HepG2 (cell line): ENCODE data around the gene CMTM3. TPM values are rescaled to one million over a fixed set of nuclear protein-coding genes. Genes with fewer than 3 reads are reported as not detected.

ENCODE experiments used
- GZF1 ChIP-seq: sonication (generic); formaldehyde crosslinking; IDR thresholded peaks from 2 replicates; pipeline ENCODE4 v1.5.1; 2020; ENCODE audit warnings: mild to moderate bottlenecking, missing genetic modification reagents
- ISL2 ChIP-seq: sonication (generic); formaldehyde crosslinking; IDR thresholded peaks from 2 replicates; pipeline ENCODE4 v1.5.0; 2020; ENCODE audit warnings: missing genetic modification reagents
- MTF2 ChIP-seq: sonication (generic); formaldehyde crosslinking; IDR thresholded peaks from 2 replicates; pipeline ENCODE4 v1.5.0; 2020; ENCODE audit warnings: missing genetic modification reagents, borderline replicate concordance
- NCOR1 ChIP-seq: fragments of 200-600 bp; sonication (generic); IDR thresholded peaks from 2 replicates; pipeline ENCODE4 v1.7.0; 2017; ENCODE audit warnings: antibody characterized with exemption, low read length, borderline replicate concordance
- NFIC ChIP-seq: IDR thresholded peaks from 2 replicates; pipeline ENCODE4 v1.6.1; 2012; ENCODE audit warnings: mild to moderate bottlenecking, low read length, inconsistent platforms
- NFKB2 ChIP-seq: sonication (generic); formaldehyde crosslinking; IDR thresholded peaks from 2 replicates; pipeline ENCODE4 v1.4.0; 2020; ENCODE audit warnings: missing genetic modification reagents, borderline replicate concordance
- NFYB ChIP-seq: sonication (generic); formaldehyde crosslinking; IDR thresholded peaks from 2 replicates; pipeline ENCODE4 v1.4.0; 2020; ENCODE audit warnings: missing genetic modification reagents
- NR2F6 ChIP-seq, 2 experiments: IDR thresholded peaks; 2 replicates each; pipeline ENCODE4 v1.6.1; 2016; ENCODE audit warnings: antibody characterized with exemption in 1 of 2, mild to moderate bottlenecking in 1 of 2
- PHF8 ChIP-seq: sonication (generic); formaldehyde crosslinking; IDR thresholded peaks from 2 replicates; pipeline ENCODE4 v1.5.0; 2020; ENCODE audit warnings: missing genetic modification reagents
- REL ChIP-seq: sonication (generic); formaldehyde crosslinking; conservative IDR thresholded peaks from 2 replicates; pipeline ENCODE4 v1.8.0; 2022; ENCODE audit warnings: mild to moderate bottlenecking, missing genetic modification reagents, moderate library complexity
- SAP130 ChIP-seq: IDR thresholded peaks from 2 replicates; pipeline ENCODE4 v1.6.1; 2016; ENCODE audit warnings: low read depth
- SOX5 ChIP-seq: IDR thresholded peaks from 2 replicates; pipeline ENCODE4 v1.6.1; 2016; ENCODE audit warnings: borderline replicate concordance
- SOX6 ChIP-seq, 2 experiments: fragments of 450-650 bp in 1 of 2; sonication (generic) in 1 of 2; formaldehyde crosslinking in 1 of 2; IDR thresholded peaks; 2 replicates each; pipeline versions ENCODE4 v1.4.0 to v1.6.1; 2017 to 2020; ENCODE audit warnings: antibody characterized with exemption in 1 of 2, mild to moderate bottlenecking in 1 of 2, missing genetic modification reagents in 1 of 2
- SRSF4 ChIP-seq: fragments of 200-400 bp; formaldehyde crosslinking; IDR thresholded peaks from one replicate; pipeline ENCODE4 v1.6.1; 2018; ENCODE audit warnings: mild to moderate bottlenecking, low read depth, low read length, moderate library complexity; ENCODE audit not compliant: poor library complexity, severe bottlenecking
- TAF1 ChIP-seq: sonication (generic); formaldehyde crosslinking; IDR thresholded peaks from 2 replicates; pipeline ENCODE4 v1.4.0; 2020; ENCODE audit warnings: missing genetic modification reagents
- TBX2 ChIP-seq: sonication (generic); formaldehyde crosslinking; IDR thresholded peaks from 2 replicates; pipeline ENCODE4 v1.5.0; 2020; ENCODE audit warnings: missing genetic modification reagents, mild to moderate bottlenecking, borderline replicate concordance
- ZKSCAN1 ChIP-seq: fragments of 150-350 bp; IDR thresholded peaks from 2 replicates; pipeline ENCODE4 v1.6.1; 2014; ENCODE audit warnings: low read length
- ZSCAN12 ChIP-seq: sonication (generic); formaldehyde crosslinking; IDR thresholded peaks from 2 replicates; pipeline ENCODE4 v1.9.0; 2021; ENCODE audit warnings: mild to moderate bottlenecking, missing genetic modification reagents
- ZSCAN22 ChIP-seq: sonication (generic); formaldehyde crosslinking; IDR thresholded peaks from 2 replicates; pipeline ENCODE4 v1.4.0; 2020; ENCODE audit warnings: mild to moderate bottlenecking, missing genetic modification reagents
- polyA plus RNA-seq, 8 experiments: library from polyadenylated mRNA; depleted of rRNA in 3 of 8; stranded (reverse) in 7 of 8; unstranded in 1 of 8; fragments of >200 nt; fragmentation: Illumina TruSeq in 4 of 8; extraction: Trizol in 4 of 8; gene quantifications; 2 replicates each; pipeline versions ENCODE4 v1.2.1 to v1.2.3, GENCODE V29; 2011 to 2016; ENCODE audit warnings: low read depth in 4 of 8, missing spikeins in 1 of 8, mixed read lengths in 1 of 8; ENCODE audit not compliant: insufficient read depth in 1 of 8
- total RNA-seq, 5 experiments: library from RNA; depleted of rRNA; stranded (reverse); fragments of >200 nt; fragmentation: Illumina TruSeq; extraction: Trizol; gene quantifications; 2 replicates each; pipeline ENCODE4 v1.2.3, GENCODE V29; 2016; ENCODE audit warnings: low read depth in 1 of 5
- TF ChIP-seq, protein P1 (sequence below): IDR thresholded peaks from 2 replicates; pipeline ENCODE4 v1.6.1; 2016; ENCODE audit warnings: low read depth, missing genetic modification reagents, missing compliant biosample characterization
- TF ChIP-seq, protein P2 (sequence below): sonication (generic); formaldehyde crosslinking; conservative IDR thresholded peaks from 2 replicates; pipeline ENCODE4 v1.8.0; 2022; ENCODE audit warnings: low read depth, missing genetic modification reagents
- TF ChIP-seq, protein P3 (sequence below): sonication (generic); formaldehyde crosslinking; IDR thresholded peaks from 2 replicates; pipeline ENCODE4 v1.5.0; 2020; ENCODE audit warnings: missing genetic modification reagents, mild to moderate bottlenecking, borderline replicate concordance
- TF ChIP-seq, protein P4 (sequence below): sonication (generic); formaldehyde crosslinking; IDR thresholded peaks from 2 replicates; pipeline ENCODE4 v1.4.0; 2020; ENCODE audit warnings: missing genetic modification reagents, mild to moderate bottlenecking, borderline replicate concordance

The CMTM3 gene
- total and polyA plus RNA-seq, 2 of the 13 experiments (the other 11 are each of a cell fraction or from before 2014, with no cell fraction given), result 29.2 to 48.7 TPM

DNA sequence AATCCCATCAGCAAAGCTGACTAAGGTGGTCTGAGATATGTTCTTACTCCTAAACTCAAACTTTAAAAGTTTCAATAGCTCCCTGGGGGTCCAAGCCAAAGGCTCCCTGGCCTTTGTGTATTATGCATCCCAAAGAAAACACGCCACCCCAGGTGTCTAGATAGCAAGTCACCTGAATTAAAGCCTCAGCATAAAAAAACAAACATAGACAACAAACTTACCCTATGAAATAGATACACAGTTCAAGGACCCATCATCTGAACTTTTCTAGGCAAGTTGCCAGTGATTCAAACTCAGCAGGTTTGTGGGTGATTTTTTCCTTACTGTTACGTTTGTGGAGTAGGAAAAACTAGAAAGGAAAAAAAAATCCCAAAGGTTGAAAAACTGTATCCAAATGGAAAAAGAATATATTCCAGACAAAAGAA, 12.5 kb downstream of the CMTM3 start (continued):
- TF ChIP-seq, protein P1, sequence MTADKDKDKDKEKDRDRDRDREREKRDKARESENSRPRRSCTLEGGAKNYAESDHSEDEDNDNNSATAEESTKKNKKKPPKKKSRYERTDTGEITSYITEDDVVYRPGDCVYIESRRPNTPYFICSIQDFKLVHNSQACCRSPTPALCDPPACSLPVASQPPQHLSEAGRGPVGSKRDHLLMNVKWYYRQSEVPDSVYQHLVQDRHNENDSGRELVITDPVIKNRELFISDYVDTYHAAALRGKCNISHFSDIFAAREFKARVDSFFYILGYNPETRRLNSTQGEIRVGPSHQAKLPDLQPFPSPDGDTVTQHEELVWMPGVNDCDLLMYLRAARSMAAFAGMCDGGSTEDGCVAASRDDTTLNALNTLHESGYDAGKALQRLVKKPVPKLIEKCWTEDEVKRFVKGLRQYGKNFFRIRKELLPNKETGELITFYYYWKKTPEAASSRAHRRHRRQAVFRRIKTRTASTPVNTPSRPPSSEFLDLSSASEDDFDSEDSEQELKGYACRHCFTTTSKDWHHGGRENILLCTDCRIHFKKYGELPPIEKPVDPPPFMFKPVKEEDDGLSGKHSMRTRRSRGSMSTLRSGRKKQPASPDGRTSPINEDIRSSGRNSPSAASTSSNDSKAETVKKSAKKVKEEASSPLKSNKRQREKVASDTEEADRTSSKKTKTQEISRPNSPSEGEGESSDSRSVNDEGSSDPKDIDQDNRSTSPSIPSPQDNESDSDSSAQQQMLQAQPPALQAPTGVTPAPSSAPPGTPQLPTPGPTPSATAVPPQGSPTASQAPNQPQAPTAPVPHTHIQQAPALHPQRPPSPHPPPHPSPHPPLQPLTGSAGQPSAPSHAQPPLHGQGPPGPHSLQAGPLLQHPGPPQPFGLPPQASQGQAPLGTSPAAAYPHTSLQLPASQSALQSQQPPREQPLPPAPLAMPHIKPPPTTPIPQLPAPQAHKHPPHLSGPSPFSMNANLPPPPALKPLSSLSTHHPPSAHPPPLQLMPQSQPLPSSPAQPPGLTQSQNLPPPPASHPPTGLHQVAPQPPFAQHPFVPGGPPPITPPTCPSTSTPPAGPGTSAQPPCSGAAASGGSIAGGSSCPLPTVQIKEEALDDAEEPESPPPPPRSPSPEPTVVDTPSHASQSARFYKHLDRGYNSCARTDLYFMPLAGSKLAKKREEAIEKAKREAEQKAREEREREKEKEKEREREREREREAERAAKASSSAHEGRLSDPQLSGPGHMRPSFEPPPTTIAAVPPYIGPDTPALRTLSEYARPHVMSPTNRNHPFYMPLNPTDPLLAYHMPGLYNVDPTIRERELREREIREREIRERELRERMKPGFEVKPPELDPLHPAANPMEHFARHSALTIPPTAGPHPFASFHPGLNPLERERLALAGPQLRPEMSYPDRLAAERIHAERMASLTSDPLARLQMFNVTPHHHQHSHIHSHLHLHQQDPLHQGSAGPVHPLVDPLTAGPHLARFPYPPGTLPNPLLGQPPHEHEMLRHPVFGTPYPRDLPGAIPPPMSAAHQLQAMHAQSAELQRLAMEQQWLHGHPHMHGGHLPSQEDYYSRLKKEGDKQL (CRISPR knock-in tag), result no peak
- TF ChIP-seq TAF1 (CRISPR knock-in tag), result no peak
- no peak for TF ChIP-seq ZSCAN12 (CRISPR knock-in tag)
- no peak for TF ChIP-seq ZSCAN22 (CRISPR knock-in tag)
- TF ChIP-seq SAP130, result peak; percentile 29; the same call in 1 of the 2 replicates
- TF ChIP-seq, protein P2, sequence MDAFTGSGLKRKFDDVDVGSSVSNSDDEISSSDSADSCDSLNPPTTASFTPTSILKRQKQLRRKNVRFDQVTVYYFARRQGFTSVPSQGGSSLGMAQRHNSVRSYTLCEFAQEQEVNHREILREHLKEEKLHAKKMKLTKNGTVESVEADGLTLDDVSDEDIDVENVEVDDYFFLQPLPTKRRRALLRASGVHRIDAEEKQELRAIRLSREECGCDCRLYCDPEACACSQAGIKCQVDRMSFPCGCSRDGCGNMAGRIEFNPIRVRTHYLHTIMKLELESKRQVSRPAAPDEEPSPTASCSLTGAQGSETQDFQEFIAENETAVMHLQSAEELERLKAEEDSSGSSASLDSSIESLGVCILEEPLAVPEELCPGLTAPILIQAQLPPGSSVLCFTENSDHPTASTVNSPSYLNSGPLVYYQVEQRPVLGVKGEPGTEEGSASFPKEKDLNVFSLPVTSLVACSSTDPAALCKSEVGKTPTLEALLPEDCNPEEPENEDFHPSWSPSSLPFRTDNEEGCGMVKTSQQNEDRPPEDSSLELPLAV (CRISPR knock-in tag), result no peak
- peak; percentile 54; the same call in 1 of the 2 replicates for TF ChIP-seq NFIC
- TF ChIP-seq, protein P3, sequence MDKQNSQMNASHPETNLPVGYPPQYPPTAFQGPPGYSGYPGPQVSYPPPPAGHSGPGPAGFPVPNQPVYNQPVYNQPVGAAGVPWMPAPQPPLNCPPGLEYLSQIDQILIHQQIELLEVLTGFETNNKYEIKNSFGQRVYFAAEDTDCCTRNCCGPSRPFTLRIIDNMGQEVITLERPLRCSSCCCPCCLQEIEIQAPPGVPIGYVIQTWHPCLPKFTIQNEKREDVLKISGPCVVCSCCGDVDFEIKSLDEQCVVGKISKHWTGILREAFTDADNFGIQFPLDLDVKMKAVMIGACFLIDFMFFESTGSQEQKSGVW (CRISPR knock-in tag), result no peak
- 0 out of 2 replicates have a peak, but pooled peaks have one; percentile 52 for TF ChIP-seq NCOR1
- no peak for TF ChIP-seq NR2F6 (IDR thresholded peaks at IDR 0.05)
- TF ChIP-seq NR2F6 (CRISPR knock-in tag; IDR thresholded peaks at IDR 0.05), result 0 out of 2 replicates have a peak, but pooled peaks have one; percentile 11
- TF ChIP-seq, protein P4, sequence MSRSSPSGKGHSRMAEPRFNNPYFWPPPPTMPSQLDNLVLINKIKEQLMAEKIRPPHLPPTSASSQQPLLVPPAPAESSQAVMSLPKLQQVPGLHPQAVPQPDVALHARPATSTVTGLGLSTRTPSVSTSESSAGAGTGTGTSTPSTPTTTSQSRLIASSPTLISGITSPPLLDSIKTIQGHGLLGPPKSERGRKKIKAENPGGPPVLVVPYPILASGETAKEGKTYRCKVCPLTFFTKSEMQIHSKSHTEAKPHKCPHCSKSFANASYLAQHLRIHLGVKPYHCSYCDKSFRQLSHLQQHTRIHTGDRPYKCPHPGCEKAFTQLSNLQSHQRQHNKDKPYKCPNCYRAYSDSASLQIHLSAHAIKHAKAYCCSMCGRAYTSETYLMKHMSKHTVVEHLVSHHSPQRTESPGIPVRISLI (CRISPR knock-in tag), result peak; percentile 27; the same call in 1 of the 2 replicates
- no peak for TF ChIP-seq REL
- TF ChIP-seq ZKSCAN1, result no peak
- TF ChIP-seq SRSF4, result no peak
- TF ChIP-seq SOX6 (IDR thresholded peaks at IDR 0.05), result no peak
- TF ChIP-seq SOX6 (CRISPR knock-in tag; IDR thresholded peaks at IDR 0.05), result peak; percentile 9; the same call in 1 of the 2 replicates
- TF ChIP-seq TBX2 (CRISPR knock-in tag), result 0 out of 2 replicates have a peak, but pooled peaks have one; percentile 19
- TF ChIP-seq NFYB, result no peak
- TF ChIP-seq NFKB2 (CRISPR knock-in tag), result no peak
- TF ChIP-seq GZF1 (CRISPR knock-in tag), result no peak
- no peak for TF ChIP-seq MTF2
- TF ChIP-seq SOX5 (CRISPR knock-in tag), result no peak; the same call in 1 of the 2 replicates
- no peak for TF ChIP-seq ISL2 (CRISPR knock-in tag)
- no peak for TF ChIP-seq PHF8 (CRISPR knock-in tag)
